DOHH2 (cell line): ENCODE results near the gene RND3.

ENCODE experiments used
- EZH2phosphoT487 ChIP-seq: fragments of 200-600 bp; sonication (generic); IDR thresholded peaks from 2 replicates; pipeline ENCODE4 v1.6.1; 2017; ENCODE audit warnings: borderline replicate concordance, mild to moderate bottlenecking, antibody characterized with exemption, low read length, moderate library complexity, mixed read lengths
- TF ChIP-seq, protein P1 (sequence below): fragments of 200-600 bp; sonication (generic); IDR thresholded peaks from one replicate; pipeline ENCODE4 v1.5.1; 2014; ENCODE audit warnings: antibody characterized with exemption, mild to moderate bottlenecking, low read depth, low read length; ENCODE audit not compliant: poor library complexity, severe bottlenecking

DNA sequence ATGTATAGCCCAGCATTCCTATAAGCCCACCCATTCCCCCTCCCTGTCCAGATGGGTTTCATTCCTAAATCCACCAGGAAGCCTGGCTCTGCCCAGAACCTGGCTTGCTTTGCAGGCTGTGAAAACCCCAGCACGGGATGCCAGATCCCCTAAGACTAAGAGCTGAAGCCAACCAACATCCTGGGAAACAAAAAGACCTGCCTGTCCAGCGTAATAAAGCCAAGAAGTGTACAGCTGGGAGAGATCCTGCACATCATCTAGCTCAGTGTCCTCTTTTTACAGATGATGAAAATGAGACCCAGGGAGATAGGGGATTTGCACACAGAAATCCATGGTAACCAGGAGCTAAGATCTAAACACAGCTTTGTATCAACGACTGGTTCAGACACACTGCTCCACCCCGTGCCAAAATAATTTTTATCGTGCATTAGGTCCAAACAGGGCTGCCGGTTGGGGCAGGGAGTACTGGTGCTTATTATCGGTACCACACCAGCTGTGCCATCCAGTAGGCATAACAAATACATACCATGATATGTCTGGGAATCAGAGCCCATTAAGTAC lies 2.9 kb downstream of the RND3 start:
- TF ChIP-seq, protein P1, sequence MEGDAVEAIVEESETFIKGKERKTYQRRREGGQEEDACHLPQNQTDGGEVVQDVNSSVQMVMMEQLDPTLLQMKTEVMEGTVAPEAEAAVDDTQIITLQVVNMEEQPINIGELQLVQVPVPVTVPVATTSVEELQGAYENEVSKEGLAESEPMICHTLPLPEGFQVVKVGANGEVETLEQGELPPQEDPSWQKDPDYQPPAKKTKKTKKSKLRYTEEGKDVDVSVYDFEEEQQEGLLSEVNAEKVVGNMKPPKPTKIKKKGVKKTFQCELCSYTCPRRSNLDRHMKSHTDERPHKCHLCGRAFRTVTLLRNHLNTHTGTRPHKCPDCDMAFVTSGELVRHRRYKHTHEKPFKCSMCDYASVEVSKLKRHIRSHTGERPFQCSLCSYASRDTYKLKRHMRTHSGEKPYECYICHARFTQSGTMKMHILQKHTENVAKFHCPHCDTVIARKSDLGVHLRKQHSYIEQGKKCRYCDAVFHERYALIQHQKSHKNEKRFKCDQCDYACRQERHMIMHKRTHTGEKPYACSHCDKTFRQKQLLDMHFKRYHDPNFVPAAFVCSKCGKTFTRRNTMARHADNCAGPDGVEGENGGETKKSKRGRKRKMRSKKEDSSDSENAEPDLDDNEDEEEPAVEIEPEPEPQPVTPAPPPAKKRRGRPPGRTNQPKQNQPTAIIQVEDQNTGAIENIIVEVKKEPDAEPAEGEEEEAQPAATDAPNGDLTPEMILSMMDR = no peak
- TF ChIP-seq EZH2phosphoT487 = no peak
